ENCODE measurements around the gene KRABD2.

DNA sequence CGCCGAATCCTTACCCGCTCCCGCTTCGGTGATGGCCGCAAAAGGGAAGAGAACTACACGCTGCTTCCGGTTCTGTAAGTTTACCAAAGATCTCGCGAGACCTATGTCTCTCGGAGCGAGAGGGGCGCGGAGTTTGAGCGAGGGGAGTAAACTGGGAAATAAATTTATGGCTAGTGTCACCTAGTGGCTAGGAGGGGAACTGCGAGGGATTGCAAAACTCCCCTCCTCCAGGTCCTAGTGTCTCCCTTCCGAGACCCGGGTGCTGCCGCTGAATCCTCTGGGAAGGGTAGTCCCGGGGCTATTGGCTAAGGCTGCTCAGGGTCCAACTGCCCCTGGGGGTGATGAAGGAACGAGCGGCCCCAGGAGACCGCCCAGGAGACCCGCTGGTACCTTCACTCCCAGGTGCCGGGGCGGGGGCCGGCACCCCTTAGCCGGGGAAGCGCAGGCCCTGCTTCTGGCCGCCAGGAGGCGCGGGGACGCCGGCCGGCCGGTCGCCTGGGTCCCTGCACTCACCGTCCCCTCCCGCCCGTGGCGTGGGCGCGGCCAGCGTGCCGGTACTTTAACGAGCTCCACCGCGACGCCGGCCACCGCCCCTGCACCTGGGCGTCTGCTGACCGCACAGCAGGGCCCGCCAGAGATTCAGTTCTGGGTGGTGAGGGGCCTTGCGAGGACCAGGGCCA is 6.8 kb upstream of the KRABD2 start, which contains the start of gene RPL26:
- TF ChIP-seq, protein P1, sequence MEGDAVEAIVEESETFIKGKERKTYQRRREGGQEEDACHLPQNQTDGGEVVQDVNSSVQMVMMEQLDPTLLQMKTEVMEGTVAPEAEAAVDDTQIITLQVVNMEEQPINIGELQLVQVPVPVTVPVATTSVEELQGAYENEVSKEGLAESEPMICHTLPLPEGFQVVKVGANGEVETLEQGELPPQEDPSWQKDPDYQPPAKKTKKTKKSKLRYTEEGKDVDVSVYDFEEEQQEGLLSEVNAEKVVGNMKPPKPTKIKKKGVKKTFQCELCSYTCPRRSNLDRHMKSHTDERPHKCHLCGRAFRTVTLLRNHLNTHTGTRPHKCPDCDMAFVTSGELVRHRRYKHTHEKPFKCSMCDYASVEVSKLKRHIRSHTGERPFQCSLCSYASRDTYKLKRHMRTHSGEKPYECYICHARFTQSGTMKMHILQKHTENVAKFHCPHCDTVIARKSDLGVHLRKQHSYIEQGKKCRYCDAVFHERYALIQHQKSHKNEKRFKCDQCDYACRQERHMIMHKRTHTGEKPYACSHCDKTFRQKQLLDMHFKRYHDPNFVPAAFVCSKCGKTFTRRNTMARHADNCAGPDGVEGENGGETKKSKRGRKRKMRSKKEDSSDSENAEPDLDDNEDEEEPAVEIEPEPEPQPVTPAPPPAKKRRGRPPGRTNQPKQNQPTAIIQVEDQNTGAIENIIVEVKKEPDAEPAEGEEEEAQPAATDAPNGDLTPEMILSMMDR (IDR thresholded peaks at IDR 0.05), result peak; percentile 98 to 100 (median 100)
- TF ChIP-seq POLR2A (IDR thresholded peaks at IDR 0.05), result peak; percentile 77
